Loucy (cell line): ENCODE data around the gene PNPLA7.

Experiments used
- H2AFZ ChIP-seq: fragments of 200-600 bp; sonication (generic); 2 replicates; pipeline ENCODE4 v1.6.0; 2016; ENCODE audit warnings: antibody characterized with exemption, mild to moderate bottlenecking, low read length, moderate library complexity
- H3F3A ChIP-seq: fragments of 200-600 bp; 2 replicates; pipeline ENCODE4 v1.6.0; 2016; ENCODE audit warnings: antibody characterized with exemption, low read depth, mild to moderate bottlenecking
- H3K27me3 ChIP-seq: fragments of 200-600 bp; sonication (generic); 2 replicates; pipeline ENCODE4 v1.6.1; 2014; ENCODE audit warnings: low read length, mild to moderate bottlenecking; ENCODE audit not compliant: insufficient read depth, poor library complexity, severe bottlenecking
- H3K36me3 ChIP-seq: fragments of 200-600 bp; sonication (generic); 2 replicates; pipeline ENCODE4 v1.6.1; 2016; ENCODE audit warnings: low read length; ENCODE audit not compliant: insufficient read depth
- H3K4me1 ChIP-seq: fragments of 200-600 bp; sonication (generic); 2 replicates; pipeline ENCODE4 v1.5.1; 2014; ENCODE audit warnings: low read length, mild to moderate bottlenecking; ENCODE audit not compliant: insufficient read depth, poor library complexity, severe bottlenecking
- H3K4me2 ChIP-seq: fragments of 200-600 bp; sonication (generic); 2 replicates; pipeline ENCODE4 v1.6.0; 2014; ENCODE audit warnings: antibody characterized with exemption, low read length, low read depth, mild to moderate bottlenecking; ENCODE audit not compliant: poor library complexity, severe bottlenecking
- H3K4me3 ChIP-seq: fragments of 200-600 bp; sonication (generic); 2 replicates; pipeline ENCODE4 v1.5.1; 2014; ENCODE audit warnings: low read length, mild to moderate bottlenecking, mixed read lengths; ENCODE audit not compliant: poor library complexity, severe bottlenecking
- H3K79me2 ChIP-seq: fragments of 200-600 bp; sonication (generic); 2 replicates; pipeline ENCODE4 v1.6.1; 2014; ENCODE audit warnings: low read length; ENCODE audit not compliant: insufficient read depth
- H3K9ac ChIP-seq: fragments of 200-600 bp; sonication (generic); 2 replicates; pipeline ENCODE4 v1.6.0; 2014; ENCODE audit warnings: mild to moderate bottlenecking, low read depth, low read length, moderate library complexity; ENCODE audit not compliant: poor library complexity, severe bottlenecking
- H3K9me2 ChIP-seq: fragments of 200-600 bp; sonication (generic); replicated peaks from 2 replicates; pipeline ENCODE4 v1.6.1; 2016; ENCODE audit warnings: low read depth, low read length, mixed read lengths
- H3K9me3 ChIP-seq: fragments of 200-600 bp; sonication (generic); 2 replicates; pipeline ENCODE4 v1.6.1; 2014; ENCODE audit warnings: mild to moderate bottlenecking, antibody characterized with exemption, low read length, low read depth; ENCODE audit not compliant: insufficient read depth
- H4K20me1 ChIP-seq: fragments of 200-600 bp; sonication (generic); 2 replicates; pipeline ENCODE4 v1.6.0; 2014; ENCODE audit warnings: antibody characterized with exemption, low read length, mild to moderate bottlenecking; ENCODE audit not compliant: insufficient read depth, poor library complexity, severe bottlenecking
- CTCF ChIP-seq: fragments of 200-600 bp; sonication (generic); conservative IDR thresholded peaks from 2 replicates; pipeline ENCODE4 v1.5.1; 2014; ENCODE audit warnings: mild to moderate bottlenecking, antibody characterized with exemption, low read length
- EZH2phosphoT487 ChIP-seq: fragments of 200-600 bp; IDR thresholded peaks from 2 replicates; pipeline ENCODE4 v1.6.1; 2018; ENCODE audit warnings: antibody characterized with exemption, mild to moderate bottlenecking, moderate library complexity, borderline replicate concordance

The PNPLA7 gene

GRCh38 chr9:137499858-137500661 is 50.1 kb downstream of the PNPLA7 start:
- H4K20me1 ChIP-seq: no peaks in the 10 kb centered on the region
- H3F3A ChIP-seq: peaks cover 4% of the 10 kb centered on the region; the same call in 1 of the 2 replicates
- no peak overlapping the region for H3K9ac ChIP-seq
- TF ChIP-seq EZH2phosphoT487 (no peak), CTCF (no peak)
- no peak overlapping the region for H3K4me3 ChIP-seq
- no peaks in the 10 kb centered on the region for H3K27me3 ChIP-seq
- no peaks in the 10 kb centered on the region for H3K79me2 ChIP-seq
- H3K4me1 ChIP-seq: no peaks in the 10 kb centered on the region
- no peak overlapping the region for H2AFZ ChIP-seq
- H3K36me3 ChIP-seq: no peaks in the 10 kb centered on the region
- H3K4me2 ChIP-seq: no peak overlapping the region
- H3K9me2 ChIP-seq: no peaks in the 10 kb centered on the region
- no peaks in the 10 kb centered on the region for H3K9me3 ChIP-seq

- no peaks in the 10 kb centered on the region for H3K4me1 ChIP-seq
- no peak overlapping the region for H3K4me2 ChIP-seq
- no peak overlapping the region for H3K9ac ChIP-seq
- no peaks in the 10 kb centered on the region for H3K79me2 ChIP-seq
- H3K36me3 ChIP-seq: no peaks in the 10 kb centered on the region
- H3F3A ChIP-seq: peaks cover 4% of the 10 kb centered on the region; the same call in 1 of the 2 replicates
- H3K9me3 ChIP-seq: no peaks in the 10 kb centered on the region
- no peaks in the 10 kb centered on the region for H3K27me3 ChIP-seq
- H4K20me1 ChIP-seq: no peaks in the 10 kb centered on the region
- H3K9me2 ChIP-seq: no peaks in the 10 kb centered on the region
- no peak overlapping the region for H3K4me3 ChIP-seq
- H2AFZ ChIP-seq: no peak overlapping the region
- no peak for TF ChIP-seq CTCF
- TF ChIP-seq EZH2phosphoT487: no peak
Measured at GRCh38 chr9:137499416-137499815, 50.8 kb downstream of the PNPLA7 start.

- Histone ChIP-seq H3K79me2 (no peaks in the 10 kb centered on the region), H3F3A (peaks cover 4% of the 10 kb centered on the region; the same call in 1 of the 2 replicates), H3K9ac (no peak overlapping the region), H3K9me3 (no peaks in the 10 kb centered on the region), H3K4me3 (no peak overlapping the region), H2AFZ (no peak overlapping the region), H3K4me1 (no peaks in the 10 kb centered on the region), H4K20me1 (no peaks in the 10 kb centered on the region), H3K27me3 (no peaks in the 10 kb centered on the region), H3K36me3 (no peaks in the 10 kb centered on the region), H3K9me2 (no peaks in the 10 kb centered on the region), H3K4me2 (no peak overlapping the region)
- TF ChIP-seq CTCF (no peak), EZH2phosphoT487 (no peak)
Measured at GRCh38 chr9:137498720-137499150, 51.5 kb downstream of the PNPLA7 start.
